ENCODE measurements around the gene ARID5A.

ARID5A gene

DNA sequence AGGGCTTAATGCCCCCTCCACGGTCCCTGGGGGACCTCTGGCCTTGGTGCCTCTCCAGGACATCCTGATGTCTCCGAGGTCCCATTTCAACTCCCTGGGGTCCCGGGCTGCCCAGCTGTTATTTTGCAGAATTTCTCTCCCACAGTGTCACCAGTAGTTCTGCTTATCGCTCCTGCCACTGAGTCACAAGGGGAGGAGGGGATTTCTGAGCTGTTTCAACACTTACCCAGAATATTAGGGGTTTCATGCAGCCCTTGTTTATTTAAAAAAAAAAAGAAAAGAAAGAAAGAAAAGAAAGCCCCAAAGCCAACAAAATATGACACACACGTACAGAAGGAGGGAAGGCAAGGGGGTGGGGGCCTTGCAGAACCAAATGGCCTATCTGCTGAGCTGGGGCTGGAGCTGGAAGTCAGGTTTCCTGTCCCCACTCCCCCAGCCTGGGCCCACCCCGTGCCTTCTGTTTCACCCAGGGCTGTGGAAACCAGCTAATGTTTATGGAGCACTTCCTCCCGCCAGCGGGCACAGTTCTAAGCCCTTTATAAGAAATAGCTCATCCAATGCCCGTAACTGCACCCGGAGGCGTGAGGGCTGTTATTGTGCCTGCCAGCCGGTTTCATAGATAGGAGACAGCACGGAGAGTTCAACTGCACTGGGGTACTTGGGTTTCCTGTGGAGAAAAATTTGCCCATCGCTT, 8.4 kb upstream of the ARID5A start:
- DNase-seq = peak; percentile 80

GRCh38 chr2:96528700-96529375, 7.7 kb upstream of the ARID5A start:
- DNase-seq = no peak

DNA sequence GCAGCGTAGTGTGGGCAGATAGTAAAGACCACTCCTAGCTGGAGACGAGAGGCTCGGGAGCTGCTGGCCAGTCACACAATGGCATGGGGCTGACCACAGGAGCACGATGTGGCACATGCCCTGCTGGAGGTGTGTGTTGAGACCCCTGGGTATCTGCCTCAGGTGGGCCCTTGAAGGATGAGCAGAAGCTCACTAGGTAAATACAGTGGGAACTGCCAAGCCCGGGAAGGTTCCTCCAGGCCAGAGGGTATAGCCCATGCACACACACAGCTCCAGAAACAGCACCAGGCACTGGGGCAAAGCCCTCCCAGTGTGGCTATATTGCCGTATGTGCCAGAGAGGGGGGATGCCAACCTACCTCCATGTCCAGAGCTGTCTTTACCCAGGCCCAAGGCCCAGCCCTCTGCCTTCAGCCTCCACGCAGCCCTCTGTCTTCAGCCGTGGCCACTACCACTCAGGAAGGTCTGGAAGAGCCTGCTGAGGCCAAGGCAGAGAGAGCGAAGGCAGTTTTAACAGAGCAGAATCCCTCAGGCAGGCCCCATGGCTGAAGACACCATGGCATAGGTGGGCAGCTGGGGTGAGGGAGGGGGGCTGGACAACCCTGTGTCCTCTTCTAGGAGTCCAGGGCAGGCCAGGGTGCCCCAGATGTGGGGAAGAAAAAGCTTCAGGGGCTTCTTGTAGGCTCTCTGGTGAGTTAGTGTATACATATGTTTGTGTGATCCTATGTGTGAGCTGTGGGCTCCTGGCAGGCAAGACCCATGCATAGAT, 7.0 kb upstream of the ARID5A start:
- DNase-seq = no peak

GRCh38 chr2:96530144-96530430, 6.5 kb upstream of the ARID5A start:
- DNase-seq = no peak

DNA sequence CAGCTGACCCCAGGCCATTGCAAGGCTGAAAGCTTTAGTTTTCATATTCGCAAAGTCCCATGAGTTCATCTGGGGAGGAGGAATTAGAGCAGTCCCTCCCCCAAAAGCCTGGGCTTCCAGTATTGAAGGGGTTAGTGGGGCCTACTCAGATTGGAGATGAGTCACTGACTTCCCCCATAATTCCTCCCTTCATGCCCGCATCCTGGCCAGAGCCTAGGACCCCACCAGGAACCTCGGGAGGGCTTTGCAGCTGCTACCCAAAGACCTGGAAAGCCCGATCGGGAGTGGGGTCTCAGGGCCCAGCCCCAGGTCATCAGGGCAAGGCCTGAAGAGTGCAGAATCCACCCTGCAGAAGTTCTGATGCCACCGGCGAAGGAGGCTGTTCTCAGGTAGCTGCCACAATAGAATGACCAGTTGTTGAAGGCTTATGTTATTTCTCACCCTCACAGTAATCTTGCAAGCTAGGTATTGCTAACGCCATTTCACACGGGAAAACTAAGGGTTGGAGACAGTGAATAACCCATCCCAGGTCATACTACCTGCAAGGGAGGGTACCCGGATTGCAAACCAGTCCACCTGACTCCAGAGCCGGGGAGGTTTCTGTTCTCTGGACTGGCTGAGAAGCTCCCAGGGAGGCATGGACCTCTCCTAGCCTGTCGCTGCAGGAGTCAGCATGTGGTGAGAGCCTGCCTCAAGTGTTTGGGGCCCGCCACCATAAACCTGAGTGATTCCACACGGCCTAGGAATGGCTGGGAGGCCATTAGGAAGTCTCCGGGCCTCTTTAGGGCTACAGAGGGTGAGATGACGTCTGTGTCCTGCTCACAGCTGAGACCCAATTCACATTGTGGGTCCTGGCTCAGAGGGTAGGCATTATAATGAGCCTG, 5.8 kb upstream of the ARID5A start:
- no peak for DNase-seq

DNA sequence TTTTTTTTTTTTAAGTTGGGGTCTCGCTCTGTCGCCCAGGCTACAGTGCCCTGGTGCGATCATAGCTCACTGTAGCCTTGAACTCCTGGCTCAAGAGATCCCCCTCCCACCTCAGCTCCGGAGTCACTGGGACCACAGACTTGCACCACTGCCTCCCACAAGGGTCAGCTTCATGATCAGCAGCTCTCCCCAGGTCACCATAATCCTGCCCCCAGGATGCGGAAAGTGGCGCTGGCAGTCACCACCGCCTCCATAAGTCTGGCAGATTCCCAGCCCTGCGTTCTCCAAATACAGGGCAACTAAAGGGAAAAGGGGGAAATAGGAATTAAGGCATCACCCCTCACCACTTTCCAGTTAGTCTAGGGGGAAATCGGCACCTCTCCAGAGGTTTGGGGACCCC, 5.2 kb upstream of the ARID5A start:
- no peak for DNase-seq

- DNase-seq = peak; percentile 85
Measured at GRCh38 chr2:96531872-96532505, 4.6 kb upstream of the ARID5A start.

GRCh38 chr2:96532641-96533291, 3.8 kb upstream of the ARID5A start:
- DNase-seq = no peak

GRCh38 chr2:96533292-96534073, 3.1 kb upstream of the ARID5A start:
- DNase-seq = no peak

DNA sequence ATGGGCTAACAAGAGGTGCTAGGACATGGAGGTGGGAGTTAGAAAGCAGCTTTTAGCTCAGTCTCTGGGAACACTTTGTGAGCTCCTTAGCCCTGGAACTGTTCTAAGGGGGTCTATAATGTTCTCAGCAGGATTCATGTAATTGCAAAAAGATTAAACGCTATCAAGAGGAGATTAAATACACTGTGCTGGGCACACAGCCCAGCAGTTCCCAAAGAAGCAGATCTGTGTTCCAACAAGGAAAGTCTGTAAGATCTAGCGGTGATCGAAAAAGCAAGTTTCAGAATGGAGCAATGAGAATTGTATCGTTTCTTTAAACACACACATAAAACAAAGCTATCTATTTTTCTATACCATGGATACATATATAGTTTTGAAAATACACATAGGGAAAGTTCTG, 2.4 kb upstream of the ARID5A start:
- DNase-seq = no peak

GRCh38 chr2:96534701-96535181, 1.8 kb upstream of the ARID5A start:
- DNase-seq = no peak

DNA sequence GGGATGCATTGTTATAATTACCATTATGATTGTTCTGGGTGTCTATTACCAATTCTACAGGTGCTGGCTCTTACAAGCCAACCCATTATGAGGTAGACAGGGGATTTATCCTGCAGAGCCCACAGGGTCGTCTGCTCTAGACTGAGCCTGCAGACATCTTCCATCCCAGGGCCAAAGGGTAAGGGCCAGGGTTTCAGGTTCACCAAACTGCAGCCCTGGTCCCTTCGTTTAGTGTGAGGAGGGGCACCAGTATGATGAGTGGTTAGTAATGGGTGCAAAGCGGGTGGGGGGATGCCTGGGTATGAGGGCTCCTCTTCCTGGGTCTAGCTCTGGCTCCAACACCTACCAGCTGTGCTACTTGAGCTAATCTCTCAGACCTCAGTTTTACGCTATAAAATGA, 1.2 kb upstream of the ARID5A start:
- DNase-seq = no peak

DNA sequence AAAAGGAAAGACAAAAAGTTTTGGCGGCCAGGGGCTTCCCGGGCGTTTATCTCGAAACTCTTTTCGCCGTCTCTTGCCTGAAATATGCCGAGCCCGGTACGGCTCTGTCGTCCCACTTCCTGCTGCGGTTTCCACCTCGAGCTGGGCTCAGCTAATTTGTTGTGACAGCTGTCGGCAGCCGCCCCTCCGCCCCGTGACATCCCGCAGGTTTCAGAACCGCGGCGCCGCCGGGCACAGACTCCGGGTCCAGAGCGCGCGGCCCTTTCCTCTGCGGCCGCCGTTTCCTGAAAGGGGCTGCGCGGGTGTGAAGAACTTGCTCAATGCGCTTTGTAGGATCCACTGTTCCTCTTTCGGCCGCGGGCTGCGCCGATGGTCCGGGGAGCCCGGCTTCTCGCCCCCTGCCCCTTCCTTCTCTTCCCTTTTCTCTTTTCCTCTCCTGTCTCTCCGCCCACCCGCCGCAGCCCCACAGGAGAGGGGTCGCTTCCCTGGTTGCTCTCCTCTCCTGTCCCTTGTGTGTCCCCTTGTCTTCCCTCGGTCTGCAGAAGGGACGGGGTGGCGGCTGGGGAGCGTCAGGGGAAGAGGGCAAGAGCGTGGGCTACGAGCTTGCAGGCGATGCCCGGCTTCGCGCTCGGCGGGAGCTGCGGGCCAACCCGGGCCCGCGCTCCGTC, 648 bp downstream of the ARID5A start:
- DNase-seq = peak; percentile 79

GRCh38 chr2:96537734-96538486, 1.4 kb downstream of the ARID5A start:
- DNase-seq = peak; percentile 58

- peak; percentile 87 for DNase-seq
Measured at GRCh38 chr2:96538487-96539214, 2.1 kb downstream of the ARID5A start.

- no peak for DNase-seq
Measured at GRCh38 chr2:96539215-96539920, 2.8 kb downstream of the ARID5A start.

DNA sequence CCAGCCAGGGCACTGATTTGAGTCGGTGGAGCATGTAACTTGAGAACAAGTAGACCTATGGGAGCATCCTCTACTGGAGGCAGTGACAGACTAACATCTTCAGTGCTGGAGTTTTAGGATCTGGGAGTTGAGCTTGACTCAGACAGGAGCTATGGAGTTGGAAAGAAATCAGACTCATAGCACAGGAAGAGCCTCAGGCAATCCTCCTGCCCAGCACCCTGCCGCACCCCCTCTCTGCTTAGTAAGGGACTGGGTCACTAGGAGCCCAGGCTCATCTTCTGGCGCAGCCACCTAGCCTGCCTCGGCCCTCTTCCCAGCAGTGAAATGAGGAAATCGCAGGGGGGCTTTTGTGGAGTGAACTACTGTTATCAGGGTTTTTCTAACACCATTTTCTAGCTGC, 3.6 kb downstream of the ARID5A start:
- DNase-seq = no peak

GRCh38 chr2:96541398-96542152, 5.0 kb downstream of the ARID5A start:
- no peak for DNase-seq

Data from stimulated activated CD4-positive, alpha-beta T cell treated with anti-CD3 and anti-CD28 coated beads, Interleukin-4, amount 100 ng/mL, for 1 hour (primary cell).